SK-N-MC (cell line): ENCODE results near the gene VSTM4.

Source experiments
- DNase-seq: peaks from one replicate; pipeline ENCODE4 v3.0.0-alpha.2; 2011; ENCODE audit warnings: low read depth, low spot score
- H3K27ac ChIP-seq: fragments of 200-600 bp; sonication (generic); 2 replicates; pipeline ENCODE4 v1.5.1; 2016; ENCODE audit warnings: mixed run types
- H3K36me3 ChIP-seq: fragments of 200-600 bp; sonication (generic); 2 replicates; pipeline ENCODE4 v1.6.1; 2017; ENCODE audit warnings: antibody characterized with exemption, low read length, mixed read lengths; ENCODE audit not compliant: insufficient read depth
- H3K4me3 ChIP-seq: fragments of 200-600 bp; sonication (generic); 2 replicates; pipeline ENCODE4 v1.5.1; 2016
- H3K9ac ChIP-seq: fragments of 200-600 bp; sonication (generic); 2 replicates; pipeline ENCODE4 v1.8.0; 2017; ENCODE audit warnings: mixed run types, mixed read lengths; ENCODE audit not compliant: insufficient read length
- H3K9me3 ChIP-seq: fragments of 200-600 bp; sonication (generic); 2 replicates; pipeline ENCODE4 v1.6.1; 2017; ENCODE audit warnings: low read depth, mild to moderate bottlenecking, antibody characterized with exemption, low read length, moderate library complexity, mixed read lengths
- EZH2 ChIP-seq: fragments of 200-600 bp; sonication (generic); IDR thresholded peaks from one replicate; pipeline ENCODE4 v1.6.1; 2017; ENCODE audit warnings: antibody characterized with exemption
- FOXP2 ChIP-seq: optimal IDR thresholded peaks from 2 replicates; pipeline ENCODE3; 2011; ENCODE audit warnings: mild to moderate bottlenecking, moderate library complexity; ENCODE audit not compliant: insufficient read depth; ENCODE audit errors: extremely low read length, control extremely low read depth
- POLR2AphosphoS5 ChIP-seq: IDR thresholded peaks from 2 replicates; pipeline ENCODE4 v1.6.1; 2012; ENCODE audit warnings: mild to moderate bottlenecking, low read depth, low read length, borderline replicate concordance

Gene VSTM4

DNA sequence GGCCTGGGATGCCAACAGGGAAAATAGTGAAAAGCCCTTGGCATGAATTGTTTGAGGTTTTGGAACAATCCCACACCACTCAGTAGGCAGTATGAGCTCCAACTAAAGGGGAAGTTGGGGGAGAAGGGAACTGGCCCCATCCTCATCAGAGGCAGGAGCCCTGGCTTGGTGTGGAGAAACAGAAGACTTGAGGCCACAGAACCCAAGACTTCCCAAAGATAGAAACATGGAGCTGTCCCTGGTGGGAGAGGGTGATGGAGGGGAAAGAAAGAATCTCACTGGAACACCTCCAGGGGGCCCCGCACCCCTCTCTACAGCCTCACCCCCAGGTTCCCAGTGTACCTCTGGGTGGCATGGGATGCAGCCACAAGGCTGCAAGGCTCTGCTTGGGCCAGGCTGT, 85.7 kb downstream of the VSTM4 start:
- Histone ChIP-seq H3K27ac (no peak overlapping the region), H3K4me3 (no peak overlapping the region), H3K9me3 (no peaks in the 10 kb centered on the region), H3K36me3 (no peaks in the 10 kb centered on the region), H3K9ac (no peak overlapping the region)
- TF ChIP-seq EZH2 (no peak), FOXP2 (no peak), POLR2AphosphoS5 (no peak)
- no peak for DNase-seq

DNA sequence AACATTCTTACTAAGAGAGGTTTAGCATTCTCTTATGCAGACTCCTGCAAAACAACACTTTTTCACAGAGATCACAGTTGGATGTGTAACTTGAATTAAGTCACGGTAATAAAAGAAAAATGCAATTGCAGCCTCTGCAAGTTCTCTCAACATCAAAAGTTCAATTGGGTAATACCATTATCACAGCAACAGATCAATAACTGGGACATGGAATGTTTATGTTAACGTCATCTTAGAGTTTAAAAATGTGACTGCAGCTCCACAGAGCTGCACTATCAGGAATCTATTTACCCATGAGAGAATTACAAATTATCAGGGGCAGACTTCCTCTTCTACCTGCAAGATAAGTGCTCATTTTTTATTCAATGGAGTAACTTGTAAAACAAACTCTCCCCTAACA, 86.7 kb downstream of the VSTM4 start:
- DNase-seq, result no peak
- no peak for TF ChIP-seq EZH2
- TF ChIP-seq POLR2AphosphoS5, result no peak
- no peak for TF ChIP-seq FOXP2
- no peak overlapping the region for H3K27ac ChIP-seq

DNA sequence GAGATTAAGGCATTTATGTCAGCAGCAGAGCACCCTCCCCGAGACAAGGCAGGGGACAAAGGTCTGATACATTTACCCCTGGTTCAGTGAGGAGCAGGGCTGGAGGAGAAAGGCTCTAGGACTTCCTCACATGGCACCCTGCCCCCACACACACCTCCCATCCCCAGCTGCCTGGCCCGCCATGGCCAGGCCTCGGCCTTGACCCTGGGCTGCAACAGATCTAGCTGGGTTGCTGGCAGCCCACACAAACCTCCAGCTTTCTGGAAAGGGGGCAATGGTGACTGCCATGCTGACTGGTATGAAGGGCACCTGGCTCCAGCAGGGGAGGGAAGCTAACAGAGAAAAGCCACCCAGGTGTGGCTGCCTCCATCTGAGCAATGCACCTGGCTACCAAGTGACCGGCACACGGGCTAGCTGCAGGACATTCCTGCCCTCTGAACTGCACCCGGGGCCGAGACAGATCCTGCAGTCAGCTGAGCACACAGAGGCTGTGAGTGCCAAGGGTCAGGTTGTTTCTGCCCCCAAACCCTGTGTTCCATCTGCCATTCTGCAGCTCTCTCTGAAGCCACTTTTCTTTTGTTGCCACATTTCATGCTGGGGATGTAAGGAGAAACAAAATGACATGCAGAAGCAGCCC, 89.9 kb downstream of the VSTM4 start:
- Histone ChIP-seq H3K27ac (no peak overlapping the region), H3K9ac (no peak overlapping the region), H3K4me3 (no peak overlapping the region), H3K9me3 (no peaks in the 10 kb centered on the region), H3K36me3 (no peaks in the 10 kb centered on the region)
- TF ChIP-seq EZH2, result no peak
- TF ChIP-seq FOXP2, result no peak
- TF ChIP-seq POLR2AphosphoS5, result no peak
- no peak for DNase-seq

More for the DNA sequence above, 86.7 kb downstream of the VSTM4 start:
- H3K9ac ChIP-seq, result no peak overlapping the region
- H3K9me3 ChIP-seq, result no peaks in the 10 kb centered on the region
- no peak overlapping the region for H3K4me3 ChIP-seq
- H3K36me3 ChIP-seq, result no peaks in the 10 kb centered on the region

DNA sequence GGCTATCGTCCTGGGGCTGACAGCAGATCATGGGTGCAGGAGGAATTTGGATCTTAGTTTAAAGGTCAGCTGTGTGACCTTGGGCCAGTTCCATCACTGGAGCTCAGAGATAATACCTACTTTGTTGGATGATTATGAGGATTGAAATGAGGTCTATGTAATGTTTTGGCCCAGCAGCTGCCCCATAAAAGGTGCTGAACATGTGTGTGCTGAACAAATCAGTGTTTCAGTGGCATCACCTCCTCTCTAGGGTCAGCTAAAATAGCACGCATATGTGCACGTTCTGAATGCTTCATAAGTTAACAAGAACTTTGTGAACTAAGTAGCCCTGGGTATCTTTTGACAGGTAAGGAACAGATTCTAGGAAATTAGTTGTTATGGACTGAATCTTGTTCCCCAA, 90.8 kb downstream of the VSTM4 start:
- no peaks in the 10 kb centered on the region for H3K9me3 ChIP-seq
- DNase-seq, result no peak
- no peaks in the 10 kb centered on the region for H3K36me3 ChIP-seq
- no peak overlapping the region for H3K4me3 ChIP-seq
- H3K9ac ChIP-seq, result no peak overlapping the region
- H3K27ac ChIP-seq, result no peak overlapping the region
- no peak for TF ChIP-seq EZH2
- TF ChIP-seq POLR2AphosphoS5, result no peak
- no peak for TF ChIP-seq FOXP2

DNA sequence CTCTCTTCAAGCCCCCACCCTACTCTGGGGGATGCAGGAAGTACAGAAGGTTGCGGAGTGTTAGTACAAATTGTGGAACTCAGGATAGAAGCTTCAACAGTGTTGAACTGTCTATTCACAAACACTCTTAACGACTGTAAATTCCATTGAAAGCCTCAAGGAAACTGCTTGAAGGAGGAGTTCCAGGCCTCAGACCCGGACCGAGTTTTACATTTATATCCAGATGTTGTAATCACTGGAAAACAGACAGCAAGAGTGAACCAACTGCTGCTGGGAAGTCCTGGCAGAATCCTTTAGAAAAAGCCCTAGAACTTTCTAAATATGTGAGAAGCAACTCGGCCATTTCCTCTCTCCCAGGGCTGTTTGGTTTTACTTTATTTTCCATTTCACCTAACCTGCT, 91.6 kb downstream of the VSTM4 start:
- DNase-seq, result no peak
- no peaks in the 10 kb centered on the region for H3K9me3 ChIP-seq
- H3K27ac ChIP-seq, result no peak overlapping the region
- H3K36me3 ChIP-seq, result no peaks in the 10 kb centered on the region
- TF ChIP-seq FOXP2, result no peak
- H3K4me3 ChIP-seq, result no peak overlapping the region
- H3K9ac ChIP-seq, result no peak overlapping the region

DNA sequence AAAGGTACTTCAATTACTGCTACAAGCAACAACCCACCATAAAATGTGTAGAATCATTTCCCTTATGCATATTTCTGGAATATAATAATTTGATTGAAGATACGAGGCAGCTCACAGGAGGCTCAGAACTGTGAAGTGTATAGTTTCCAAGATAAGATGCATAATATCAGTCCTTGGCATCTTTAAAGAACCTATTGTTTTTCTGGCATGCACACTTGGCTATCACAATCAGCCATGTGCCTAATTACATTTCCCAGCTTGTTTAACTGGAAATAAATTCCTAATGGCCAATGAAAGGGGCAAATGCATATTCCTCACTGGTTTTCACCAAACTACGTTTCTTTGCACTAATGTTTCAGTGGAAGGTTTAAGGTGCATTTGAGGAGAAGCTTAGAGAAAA, 92.3 kb downstream of the VSTM4 start:
- Histone ChIP-seq H3K9ac (no peak overlapping the region), H3K27ac (no peak overlapping the region), H3K4me3 (no peak overlapping the region), H3K9me3 (no peaks in the 10 kb centered on the region), H3K36me3 (no peaks in the 10 kb centered on the region)
- no peak for DNase-seq
- TF ChIP-seq EZH2 (no peak), POLR2AphosphoS5 (no peak), FOXP2 (no peak)

DNA sequence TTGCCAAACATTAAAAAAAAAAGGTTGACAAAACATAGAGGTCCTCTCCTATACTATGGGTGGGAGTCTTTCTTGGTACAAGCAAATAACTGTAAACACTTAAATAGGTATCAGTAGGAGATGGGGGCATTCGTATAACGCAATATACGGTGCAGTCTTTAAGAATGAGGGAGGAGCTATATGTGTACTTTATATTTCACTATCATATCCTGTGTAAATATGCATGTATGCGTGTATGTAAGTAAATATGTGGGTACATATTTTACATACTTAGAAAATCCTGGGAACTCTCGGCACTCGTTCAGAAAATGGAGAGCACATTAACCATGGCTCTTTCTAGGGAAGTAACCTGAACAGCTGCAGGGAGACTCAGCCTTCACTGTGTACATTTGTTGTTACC, 93.6 kb downstream of the VSTM4 start:
- Histone ChIP-seq H3K9ac (no peak overlapping the region), H3K4me3 (no peak overlapping the region), H3K36me3 (no peaks in the 10 kb centered on the region), H3K9me3 (no peaks in the 10 kb centered on the region), H3K27ac (no peak overlapping the region)
- DNase-seq, result no peak
- TF ChIP-seq POLR2AphosphoS5, result no peak
- TF ChIP-seq FOXP2, result no peak
- no peak for TF ChIP-seq EZH2

DNA sequence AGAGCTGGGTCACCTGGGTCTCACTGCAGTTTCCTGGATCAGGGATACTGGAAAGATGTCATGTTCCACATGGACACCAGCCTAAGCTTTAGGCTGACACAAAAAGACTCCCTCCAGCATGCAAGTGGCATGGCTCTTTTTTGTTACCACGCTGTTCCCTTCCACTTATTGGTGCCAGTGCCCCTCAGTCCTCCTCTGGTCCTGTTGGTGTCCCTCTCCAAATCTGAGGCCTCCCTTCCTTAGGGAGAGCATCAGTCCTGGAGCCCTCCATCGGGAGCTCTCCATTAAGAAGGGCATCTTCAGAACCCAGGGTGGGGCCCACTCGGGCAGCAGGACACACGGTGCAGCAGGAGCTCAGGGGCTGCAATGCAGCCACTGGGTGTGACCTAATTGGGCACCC, 99.6 kb downstream of the VSTM4 start:
- Histone ChIP-seq H3K9ac (no peak overlapping the region), H3K36me3 (no peaks in the 10 kb centered on the region), H3K27ac (no peak overlapping the region), H3K4me3 (no peak overlapping the region), H3K9me3 (no peaks in the 10 kb centered on the region)
- TF ChIP-seq FOXP2, result no peak
- no peak for TF ChIP-seq POLR2AphosphoS5
- no peak for TF ChIP-seq EZH2
- no peak for DNase-seq

DNA sequence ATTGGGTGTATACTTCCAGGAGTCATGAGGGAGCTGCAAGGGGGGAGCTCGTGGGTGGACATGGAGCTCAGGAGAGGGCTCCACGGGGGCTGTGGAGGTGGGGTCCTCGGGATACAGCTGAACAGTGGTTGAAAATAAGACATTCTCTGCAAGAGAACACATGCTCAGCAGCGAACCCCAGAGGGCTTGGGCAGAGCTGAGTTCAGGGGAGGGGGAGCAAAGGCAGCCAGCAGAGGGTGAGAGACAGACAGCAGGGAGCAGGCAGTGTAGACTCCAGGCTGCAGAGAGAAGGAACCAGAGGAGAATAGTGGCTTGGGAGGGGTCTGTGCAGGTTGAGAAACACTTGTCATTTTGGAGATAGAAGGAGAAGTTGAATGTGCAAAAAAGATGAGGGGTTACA, 102.7 kb downstream of the VSTM4 start:
- Histone ChIP-seq H3K27ac (no peak overlapping the region), H3K9ac (no peak overlapping the region), H3K4me3 (no peak overlapping the region), H3K36me3 (no peaks in the 10 kb centered on the region), H3K9me3 (no peaks in the 10 kb centered on the region)
- DNase-seq, result no peak
- TF ChIP-seq EZH2 (no peak), POLR2AphosphoS5 (no peak), FOXP2 (no peak)
